ENCODE measurements around the gene INSRR.

The INSRR gene

GRCh38 chr1:156899956-156900718, 41.2 kb upstream of the INSRR start:
- FAIRE-seq (no peak), DNase-seq (ENCODE audit: insufficient read length) (no peak)
- no peak for TF ChIP-seq TAF1 (IDR thresholded peaks at IDR 0.05; ENCODE audit: borderline replicate concordance, low read depth, low read length)
- TF ChIP-seq POLR2A (IDR thresholded peaks at IDR 0.05; ENCODE audit: low read depth, low read length) = no peak
- no peak for TF ChIP-seq POLR2AphosphoS5 (IDR thresholded peaks at IDR 0.05; ENCODE audit: low read depth, low read length)

- FAIRE-seq (no peak), DNase-seq (ENCODE audit: insufficient read length) (no peak)
These were observed 40.2 kb upstream of the INSRR start for GRCh38 chr1:156898971-156899664.

GRCh38 chr1:156898161-156898566, 39.2 kb upstream of the INSRR start:
- DNase-seq (ENCODE audit: insufficient read length) = no peak
- no peak for FAIRE-seq

More at GRCh38 chr1:156898971-156899664, 40.2 kb upstream of the INSRR start:
- TF ChIP-seq TAF1 (IDR thresholded peaks at IDR 0.05; ENCODE audit: borderline replicate concordance, low read depth, low read length) (no peak), POLR2A (IDR thresholded peaks at IDR 0.05; ENCODE audit: low read depth, low read length) (no peak), POLR2AphosphoS5 (IDR thresholded peaks at IDR 0.05; ENCODE audit: low read depth, low read length) (no peak)

GRCh38 chr1:156897078-156897825, 38.3 kb upstream of the INSRR start:
- FAIRE-seq (no peak), DNase-seq (ENCODE audit: insufficient read length) (no peak)
- TF ChIP-seq TAF1 (IDR thresholded peaks at IDR 0.05; ENCODE audit: borderline replicate concordance, low read depth, low read length) = no peak
- TF ChIP-seq POLR2AphosphoS5 (IDR thresholded peaks at IDR 0.05; ENCODE audit: low read depth, low read length) = no peak
- no peak for TF ChIP-seq POLR2A (IDR thresholded peaks at IDR 0.05; ENCODE audit: low read depth, low read length)

More at GRCh38 chr1:156898161-156898566, 39.2 kb upstream of the INSRR start:
- no peak for TF ChIP-seq POLR2AphosphoS5 (IDR thresholded peaks at IDR 0.05; ENCODE audit: low read depth, low read length)
- TF ChIP-seq TAF1 (IDR thresholded peaks at IDR 0.05; ENCODE audit: borderline replicate concordance, low read depth, low read length) = no peak
- TF ChIP-seq POLR2A (IDR thresholded peaks at IDR 0.05; ENCODE audit: low read depth, low read length) = no peak

- DNase-seq (ENCODE audit: insufficient read length) = no peak
- no peak for FAIRE-seq
- TF ChIP-seq POLR2A (IDR thresholded peaks at IDR 0.05; ENCODE audit: low read depth, low read length) (no peak), POLR2AphosphoS5 (IDR thresholded peaks at IDR 0.05; ENCODE audit: low read depth, low read length) (no peak), TAF1 (IDR thresholded peaks at IDR 0.05; ENCODE audit: borderline replicate concordance, low read depth, low read length) (no peak)
These were observed 37.6 kb upstream of the INSRR start for GRCh38 chr1:156896490-156897033.

GRCh38 chr1:156895927-156896326, 37.0 kb upstream of the INSRR start:
- DNase-seq (ENCODE audit: insufficient read length) = no peak

GRCh38 chr1:156895455-156895812, 36.5 kb upstream of the INSRR start:
- DNase-seq (ENCODE audit: insufficient read length) = no peak
- no peak for FAIRE-seq
- TF ChIP-seq POLR2AphosphoS5 (IDR thresholded peaks at IDR 0.05; ENCODE audit: low read depth, low read length) (no peak), TAF1 (IDR thresholded peaks at IDR 0.05; ENCODE audit: borderline replicate concordance, low read depth, low read length) (no peak), POLR2A (IDR thresholded peaks at IDR 0.05; ENCODE audit: low read depth, low read length) (no peak)

More at GRCh38 chr1:156895927-156896326, 37.0 kb upstream of the INSRR start:
- FAIRE-seq = no peak
- TF ChIP-seq POLR2AphosphoS5 (IDR thresholded peaks at IDR 0.05; ENCODE audit: low read depth, low read length) = no peak

- FAIRE-seq (no peak), DNase-seq (ENCODE audit: insufficient read length) (no peak)
- no peak for TF ChIP-seq TAF1 (IDR thresholded peaks at IDR 0.05; ENCODE audit: borderline replicate concordance, low read depth, low read length)
- no peak for TF ChIP-seq POLR2A (IDR thresholded peaks at IDR 0.05; ENCODE audit: low read depth, low read length)
- no peak for TF ChIP-seq POLR2AphosphoS5 (IDR thresholded peaks at IDR 0.05; ENCODE audit: low read depth, low read length)
These were observed 36.0 kb upstream of the INSRR start for GRCh38 chr1:156894711-156895454.

GRCh38 chr1:156894001-156894400, 35.1 kb upstream of the INSRR start:
- no peak for DNase-seq (ENCODE audit: insufficient read length)
- TF ChIP-seq POLR2A (IDR thresholded peaks at IDR 0.05; ENCODE audit: low read depth, low read length) (no peak), POLR2AphosphoS5 (IDR thresholded peaks at IDR 0.05; ENCODE audit: low read depth, low read length) (no peak)
- FAIRE-seq = no peak

GRCh38 chr1:156893048-156893953, 34.4 kb upstream of the INSRR start, which contains the start of gene PEAR1:
Gene PEAR1 (plus strand): TSS chr1:156893718. CDS start chr1:156903927, 10,209 bp downstream.
- DNase-seq (ENCODE audit: insufficient read length) = no peak
- FAIRE-seq = no peak

More at GRCh38 chr1:156893048-156893953, 34.4 kb upstream of the INSRR start, which contains the start of gene PEAR1:
- TF ChIP-seq POLR2A (IDR thresholded peaks at IDR 0.05; ENCODE audit: low read depth, low read length) = no peak
- no peak for TF ChIP-seq TAF1 (IDR thresholded peaks at IDR 0.05; ENCODE audit: borderline replicate concordance, low read depth, low read length)
- TF ChIP-seq POLR2AphosphoS5 (IDR thresholded peaks at IDR 0.05; ENCODE audit: low read depth, low read length) = no peak
